Gastrocnemius medialis (tissue), 4 donors: Measurements from ENCODE around the gene SYT2. TPM values are rescaled to one million over a fixed set of nuclear protein-coding genes. Genes with fewer than 3 reads are reported as not detected.

ENCODE experiments used
- ATAC-seq, 2 donors: fragments of 150-250 bp; one replicate each; pipeline ENCODE4 v1.9.1; 2016
- DNase-seq, 2 donors: peaks; one replicate each; pipeline ENCODE4 v3.0.0-alpha.2; 2019
- H3K27ac ChIP-seq, 4 donors: fragments of 200-600 bp; sonication (generic); 1 replicate in 1 of 4; 2 replicates in 3 of 4; pipeline ENCODE4 v1.5.1; 2016 to 2018; ENCODE audit warnings: mild to moderate bottlenecking in 2 of 4, moderate library complexity in 1 of 4
- H3K27me3 ChIP-seq, 3 donors: fragments of 200-600 bp; sonication (generic) in 2 of 3; 1 replicate in 1 of 3; 2 replicates in 2 of 3; pipeline versions ENCODE4 v1.5.1 to v1.6.0; 2016 to 2019; ENCODE audit warnings: mild to moderate bottlenecking in 1 of 3, moderate library complexity in 1 of 3
- H3K36me3 ChIP-seq, 2 donors: fragments of 200-600 bp; sonication (generic) in 1 of 2; one replicate each; pipeline ENCODE4 v1.5.1; 2017 to 2018
- H3K4me1 ChIP-seq, 2 donors: fragments of 200-600 bp; sonication (generic) in 1 of 2; one replicate each; pipeline ENCODE4 v1.5.1; 2016 to 2017; ENCODE audit warnings: mild to moderate bottlenecking in 2 of 2
- H3K4me3 ChIP-seq, 4 donors: fragments of 200-600 bp; sonication (generic) in 3 of 4; 1 replicate in 1 of 4; 2 replicates in 3 of 4; pipeline ENCODE4 v1.5.1; 2016 to 2019; ENCODE audit warnings: mild to moderate bottlenecking in 2 of 4
- H3K9me3 ChIP-seq, 3 donors: fragments of 200-600 bp; sonication (generic) in 2 of 3; 1 replicate in 1 of 3; 2 replicates in 2 of 3; pipeline ENCODE4 v1.5.1; 2016 to 2019
- POLR2A ChIP-seq, 2 donors: fragments of 450-650 bp; IDR thresholded peaks; one replicate each; pipeline ENCODE4 v1.6.1; 2017; ENCODE audit warnings: antibody characterized with exemption in 2 of 2, mild to moderate bottlenecking in 2 of 2, moderate library complexity in 2 of 2
- in situ Hi-C, 4 donors: fragments of 200-750 bp; cut with MboI; loops; one replicate each; pipeline versions ENCODE4 v1.15.0 to v1.8.0; 2017; ENCODE audit warnings: low sequenced_read_pairs in 4 of 4
- intact Hi-C: fragments of 100-400 bp; cut with DNase I; formaldehyde crosslinking; loops from one replicate; pipeline ENCODE4 v1.15.1; 2023; ENCODE audit warnings: low total_unique reads
- total RNA-seq, 4 donors: library from RNA; depleted of rRNA; stranded (reverse); fragments of >200 nt; gene quantifications; one replicate each; pipeline versions ENCODE4 v1.1.0 to v1.2.3, GENCODE V29; 2016
- TF ChIP-seq, protein P1 (sequence below), 5 experiments: fragments of 450-650 bp in 3 of 5; fragments of 200-600 bp in 2 of 5; sonication (generic) in 2 of 5; IDR thresholded peaks in 4 of 5; conservative IDR thresholded peaks in 1 of 5; 1 replicate in 4 of 5; 2 replicates in 1 of 5; pipeline ENCODE4 v1.5.1; 2016 to 2019; ENCODE audit warnings: antibody characterized with exemption in 5 of 5, mild to moderate bottlenecking in 3 of 5, moderate library complexity in 3 of 5

SYT2 gene
- total RNA-seq, 4 donors from 2014 or later: not detected

- intact Hi-C loops: no loop called here
- H3K36me3 ChIP-seq: no peaks in the 10 kb centered on the region
- no peaks in the 10 kb centered on the region for H3K4me1 ChIP-seq
- peaks cover 0 to 4% (median 1%) of the 10 kb centered on the region in 3 donors for H3K27me3 ChIP-seq
- no peak overlapping the region for H3K27ac ChIP-seq
- ATAC-seq (no peak), DNase-seq (no peak)
- no peak for TF ChIP-seq POLR2A (IDR thresholded peaks at IDR 0.05)
- TF ChIP-seq, protein P1, sequence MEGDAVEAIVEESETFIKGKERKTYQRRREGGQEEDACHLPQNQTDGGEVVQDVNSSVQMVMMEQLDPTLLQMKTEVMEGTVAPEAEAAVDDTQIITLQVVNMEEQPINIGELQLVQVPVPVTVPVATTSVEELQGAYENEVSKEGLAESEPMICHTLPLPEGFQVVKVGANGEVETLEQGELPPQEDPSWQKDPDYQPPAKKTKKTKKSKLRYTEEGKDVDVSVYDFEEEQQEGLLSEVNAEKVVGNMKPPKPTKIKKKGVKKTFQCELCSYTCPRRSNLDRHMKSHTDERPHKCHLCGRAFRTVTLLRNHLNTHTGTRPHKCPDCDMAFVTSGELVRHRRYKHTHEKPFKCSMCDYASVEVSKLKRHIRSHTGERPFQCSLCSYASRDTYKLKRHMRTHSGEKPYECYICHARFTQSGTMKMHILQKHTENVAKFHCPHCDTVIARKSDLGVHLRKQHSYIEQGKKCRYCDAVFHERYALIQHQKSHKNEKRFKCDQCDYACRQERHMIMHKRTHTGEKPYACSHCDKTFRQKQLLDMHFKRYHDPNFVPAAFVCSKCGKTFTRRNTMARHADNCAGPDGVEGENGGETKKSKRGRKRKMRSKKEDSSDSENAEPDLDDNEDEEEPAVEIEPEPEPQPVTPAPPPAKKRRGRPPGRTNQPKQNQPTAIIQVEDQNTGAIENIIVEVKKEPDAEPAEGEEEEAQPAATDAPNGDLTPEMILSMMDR (IDR thresholded peaks at IDR 0.05 in 4 of 5, conservative IDR thresholded peaks at IDR 0.05 in 1 of 5): no peak
- no peaks in the 10 kb centered on the region for H3K9me3 ChIP-seq
- H3K4me3 ChIP-seq: no peak overlapping the region
- in situ Hi-C loops: no loop called here
These were observed 20.5 kb downstream of the SYT2 start for GRCh38 chr1:202689493-202690342.

- Histone ChIP-seq H3K4me1 (no peaks in the 10 kb centered on the region), H3K27me3 (peaks cover 4 to 5% (median 4%) of the 10 kb centered on the region in 3 donors), H3K27ac (no peak overlapping the region), H3K9me3 (no peaks in the 10 kb centered on the region), H3K4me3 (no peak overlapping the region), H3K36me3 (no peaks in the 10 kb centered on the region)
- TF ChIP-seq, protein P1 (IDR thresholded peaks at IDR 0.05 in 4 of 5, conservative IDR thresholded peaks at IDR 0.05 in 1 of 5): no peak
- TF ChIP-seq POLR2A (IDR thresholded peaks at IDR 0.05): no peak
- no peak for ATAC-seq
- in situ Hi-C loops: no loop called here
- intact Hi-C loops: no loop called here
- DNase-seq: no peak
These were observed 21.2 kb downstream of the SYT2 start for GRCh38 chr1:202689082-202689481.

DNA sequence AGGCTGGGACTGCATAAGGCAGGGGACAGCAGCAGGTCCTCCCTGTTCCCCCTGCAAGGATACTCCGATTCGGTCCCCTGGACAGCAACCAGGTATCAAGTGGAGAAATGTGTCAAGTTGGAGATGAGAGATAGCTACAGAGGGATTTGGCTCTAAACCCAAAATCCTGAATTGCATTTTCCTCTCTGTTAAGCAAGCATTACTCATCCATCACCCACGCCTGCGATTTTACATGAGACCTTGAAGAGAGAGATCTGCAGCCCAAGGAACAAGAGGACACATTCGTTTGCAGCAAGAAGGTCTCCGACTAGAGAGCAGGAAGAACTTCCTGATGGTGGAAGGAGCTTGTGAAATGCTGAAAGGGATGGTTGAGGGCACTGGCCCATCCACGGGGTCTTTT lies 21.9 kb downstream of the SYT2 start:
- no peak for DNase-seq
- H3K4me1 ChIP-seq: no peaks in the 10 kb centered on the region
- peaks cover 4 to 7% (median 5%) of the 10 kb centered on the region in 3 donors for H3K27me3 ChIP-seq
- H3K4me3 ChIP-seq: no peak overlapping the region
- ATAC-seq: no peak
- H3K36me3 ChIP-seq: no peaks in the 10 kb centered on the region
- intact Hi-C loops: no loop called here
- H3K27ac ChIP-seq: no peak overlapping the region
- no peaks in the 10 kb centered on the region for H3K9me3 ChIP-seq
- in situ Hi-C loops: no loop called here
- TF ChIP-seq, protein P1 (IDR thresholded peaks at IDR 0.05 in 4 of 5, conservative IDR thresholded peaks at IDR 0.05 in 1 of 5): no peak
- no peak for TF ChIP-seq POLR2A (IDR thresholded peaks at IDR 0.05)

GRCh38 chr1:202687798-202688197 lies 22.5 kb downstream of the SYT2 start:
- TF ChIP-seq POLR2A (IDR thresholded peaks at IDR 0.05): no peak
- TF ChIP-seq, protein P1 (IDR thresholded peaks at IDR 0.05 in 4 of 5, conservative IDR thresholded peaks at IDR 0.05 in 1 of 5): no peak
- DNase-seq: no peak
- no peaks in the 10 kb centered on the region for H3K36me3 ChIP-seq
- ATAC-seq: no peak
- H3K4me3 ChIP-seq: no peak overlapping the region
- peaks cover 5 to 9% (median 6%) of the 10 kb centered on the region in 3 donors for H3K27me3 ChIP-seq
- H3K4me1 ChIP-seq: no peaks in the 10 kb centered on the region
- no peaks in the 10 kb centered on the region for H3K9me3 ChIP-seq
- in situ Hi-C loops: no loop called here
- intact Hi-C loops: no loop called here
- no peak overlapping the region for H3K27ac ChIP-seq
